ENCODE measurements around the gene COPB1. TPM values are rescaled to one million over a fixed set of nuclear protein-coding genes. Genes with fewer than 3 reads are reported as not detected.

COPB1 gene
- total RNA-seq, 2 donors from 2014 or later: 46.1 to 62.5 TPM

DNA sequence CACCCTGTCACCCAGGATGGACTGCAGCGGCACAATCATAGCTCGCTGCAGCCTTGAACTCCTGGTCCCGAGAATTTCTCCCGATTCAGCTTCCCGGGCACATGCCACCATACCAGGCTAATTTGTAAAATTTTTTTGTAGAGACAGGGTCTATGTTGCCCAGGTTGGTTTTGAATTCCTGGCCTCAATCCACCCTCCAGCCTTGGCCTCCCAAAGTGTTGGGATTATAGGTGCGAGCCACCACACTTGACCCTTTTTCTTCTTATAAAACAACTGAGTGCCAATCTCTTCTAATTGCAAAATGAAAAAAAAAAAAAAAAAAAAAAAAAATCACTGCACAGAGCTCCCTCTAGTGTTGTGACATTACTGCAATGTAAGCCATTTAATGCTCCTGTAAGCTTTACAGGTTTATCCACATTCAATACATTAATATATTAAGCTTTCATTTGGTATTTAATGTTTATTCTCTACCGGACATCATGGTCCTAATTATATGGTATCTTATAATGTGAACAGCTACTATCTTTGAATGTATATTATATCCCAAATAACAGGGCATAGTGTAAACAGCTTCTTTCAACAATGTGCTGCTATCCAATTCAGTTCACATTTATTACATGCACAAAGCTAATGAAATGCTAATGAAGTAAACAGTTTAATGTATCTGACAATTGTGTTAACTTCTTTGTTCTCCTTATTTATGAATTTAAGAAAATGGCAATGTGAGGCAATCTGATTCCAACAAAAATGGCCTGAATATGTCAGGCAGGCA is 44.6 kb downstream of the COPB1 start:
- Histone ChIP-seq H3K27me3 (no peaks in the 10 kb centered on the region), H3K27ac (peak overlapping the region in 1 of 4 donors; percentile 2), H3K9me3 (no peaks in the 10 kb centered on the region), H3K36me3 (replicated peaks in 1 of 2; ENCODE audit: insufficient read depth in 1 of 2, low read depth in 2 of 2) (peaks cover 6 to 18% of the 10 kb centered on the region in 2 donors), H3K4me3 (no peak overlapping the region), H3K4me1 (no peaks in the 10 kb centered on the region)
- ATAC-seq: peak; percentile 18
- 53 to 62% methylated on average over 7 of the region's 7 CpGs for WGBS, 2 donors
- no peak for DNase-seq
- intact Hi-C loops (cut with DNase I): loop anchor here (10.0 kb wide), 1 partner anchor 150 kb away; no protein-coding TSS in a partner anchor
- no peak for TF ChIP-seq POLR2A (IDR thresholded peaks at IDR 0.05)
- TF ChIP-seq, protein P1, sequence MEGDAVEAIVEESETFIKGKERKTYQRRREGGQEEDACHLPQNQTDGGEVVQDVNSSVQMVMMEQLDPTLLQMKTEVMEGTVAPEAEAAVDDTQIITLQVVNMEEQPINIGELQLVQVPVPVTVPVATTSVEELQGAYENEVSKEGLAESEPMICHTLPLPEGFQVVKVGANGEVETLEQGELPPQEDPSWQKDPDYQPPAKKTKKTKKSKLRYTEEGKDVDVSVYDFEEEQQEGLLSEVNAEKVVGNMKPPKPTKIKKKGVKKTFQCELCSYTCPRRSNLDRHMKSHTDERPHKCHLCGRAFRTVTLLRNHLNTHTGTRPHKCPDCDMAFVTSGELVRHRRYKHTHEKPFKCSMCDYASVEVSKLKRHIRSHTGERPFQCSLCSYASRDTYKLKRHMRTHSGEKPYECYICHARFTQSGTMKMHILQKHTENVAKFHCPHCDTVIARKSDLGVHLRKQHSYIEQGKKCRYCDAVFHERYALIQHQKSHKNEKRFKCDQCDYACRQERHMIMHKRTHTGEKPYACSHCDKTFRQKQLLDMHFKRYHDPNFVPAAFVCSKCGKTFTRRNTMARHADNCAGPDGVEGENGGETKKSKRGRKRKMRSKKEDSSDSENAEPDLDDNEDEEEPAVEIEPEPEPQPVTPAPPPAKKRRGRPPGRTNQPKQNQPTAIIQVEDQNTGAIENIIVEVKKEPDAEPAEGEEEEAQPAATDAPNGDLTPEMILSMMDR (IDR thresholded peaks at IDR 0.05): peak; percentile 13 to 67 (median 48)

DNA sequence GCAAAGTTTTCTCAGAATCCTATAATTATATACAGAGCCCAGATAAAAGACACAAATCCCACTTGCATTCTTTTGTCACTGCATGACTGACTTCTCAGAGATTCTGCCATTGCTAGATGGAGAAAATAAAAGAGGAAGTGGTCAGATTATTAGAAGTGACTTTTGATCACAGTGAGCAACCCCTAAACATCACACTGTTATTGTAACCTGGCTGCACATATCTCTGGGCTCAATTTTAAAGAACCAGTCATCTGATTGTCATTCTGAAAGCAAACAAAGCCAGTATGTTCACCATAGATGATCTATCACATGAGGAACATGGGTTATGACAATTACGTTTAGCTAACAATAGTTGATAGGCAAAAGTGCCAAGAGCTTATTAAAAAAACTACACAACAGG is 47.8 kb downstream of the COPB1 start:
- ATAC-seq: no peak
- intact Hi-C loops (cut with DNase I): loop anchor here (10.0 kb wide), 1 partner anchor 147 kb away; no protein-coding TSS in a partner anchor
- Histone ChIP-seq H3K27me3 (no peaks in the 10 kb centered on the region), H3K36me3 (replicated peaks in 1 of 2; ENCODE audit: insufficient read depth in 1 of 2, low read depth in 2 of 2) (peaks cover 0 to 4% of the 10 kb centered on the region in 2 donors), H3K27ac (no peak overlapping the region), H3K4me3 (no peak overlapping the region), H3K9me3 (no peaks in the 10 kb centered on the region), H3K4me1 (peaks cover 9% of the 10 kb centered on the region)
- DNase-seq: no peak
- 93 to 100% methylated on average over 1 of the region's 1 CpG for WGBS, 2 donors
- TF ChIP-seq POLR2A (IDR thresholded peaks at IDR 0.05): no peak
- TF ChIP-seq, protein P1 (IDR thresholded peaks at IDR 0.05): no peak

DNA sequence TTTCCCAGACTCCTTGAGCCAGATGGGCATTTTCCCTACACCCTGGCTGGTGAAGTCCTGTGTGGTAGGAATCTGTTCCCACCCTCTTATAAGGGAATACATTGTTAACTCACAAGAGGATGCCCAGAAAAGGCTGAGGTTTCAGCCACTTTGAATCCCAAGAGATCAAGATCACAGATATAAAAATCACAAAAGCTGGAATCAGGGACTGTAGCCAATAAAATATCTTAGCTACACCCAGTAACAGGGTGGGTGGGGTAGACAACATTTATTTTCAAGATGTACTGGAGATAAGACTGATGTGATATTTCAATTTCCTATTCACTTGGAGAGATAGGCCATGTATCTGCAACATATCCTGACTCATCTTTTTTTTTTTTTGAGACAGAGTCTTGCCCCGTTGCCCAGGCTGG is 50.3 kb downstream of the COPB1 start:
- Histone ChIP-seq H3K27me3 (no peaks in the 10 kb centered on the region), H3K4me3 (no peak overlapping the region), H3K27ac (no peak overlapping the region), H3K4me1 (peaks cover 9% of the 10 kb centered on the region), H3K36me3 (replicated peaks in 1 of 2; ENCODE audit: insufficient read depth in 1 of 2, low read depth in 2 of 2) (peaks cover 0 to 2% of the 10 kb centered on the region in 2 donors), H3K9me3 (no peaks in the 10 kb centered on the region)
- TF ChIP-seq POLR2A (IDR thresholded peaks at IDR 0.05): no peak
- TF ChIP-seq, protein P1 (IDR thresholded peaks at IDR 0.05): no peak
- WGBS, 2 donors: 75 to 81% methylated on average over 1 of the region's 1 CpG
- ATAC-seq (no peak), DNase-seq (no peak)
- intact Hi-C loops (cut with DNase I): no loop called here

DNA sequence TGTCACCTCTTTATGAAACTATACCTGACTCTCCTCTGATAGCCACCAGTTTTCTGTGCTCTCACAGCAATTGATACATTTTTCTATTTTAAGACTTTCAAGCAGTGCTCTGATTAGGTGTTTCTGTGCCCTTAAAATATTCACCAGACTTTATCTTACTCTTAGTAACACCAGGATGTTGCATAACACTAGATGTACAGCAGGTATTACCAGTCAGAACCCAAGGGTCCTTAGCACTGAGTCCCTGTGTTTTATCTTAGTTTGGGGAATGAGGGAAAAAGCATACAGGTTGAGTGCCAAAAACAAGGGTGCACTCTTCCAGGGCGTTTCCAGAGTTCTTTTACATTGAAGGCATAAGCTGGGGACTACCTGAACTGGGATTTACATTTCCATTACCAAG is 51.4 kb downstream of the COPB1 start:
- ATAC-seq (no peak), DNase-seq (no peak)
- intact Hi-C loops (cut with DNase I): no loop called here
- H3K9me3 ChIP-seq: no peaks in the 10 kb centered on the region
- H3K4me3 ChIP-seq: no peak overlapping the region
- no peaks in the 10 kb centered on the region for H3K27me3 ChIP-seq
- H3K27ac ChIP-seq: no peak overlapping the region
- WGBS, 2 donors: 52 to 78% methylated on average over 1 of the region's 1 CpG
- no peak for TF ChIP-seq POLR2A (IDR thresholded peaks at IDR 0.05)
- H3K4me1 ChIP-seq: peaks cover 9% of the 10 kb centered on the region
- H3K36me3 ChIP-seq (replicated peaks in 1 of 2; ENCODE audit: insufficient read depth in 1 of 2, low read depth in 2 of 2): peaks cover 0 to 2% of the 10 kb centered on the region in 2 donors

DNA sequence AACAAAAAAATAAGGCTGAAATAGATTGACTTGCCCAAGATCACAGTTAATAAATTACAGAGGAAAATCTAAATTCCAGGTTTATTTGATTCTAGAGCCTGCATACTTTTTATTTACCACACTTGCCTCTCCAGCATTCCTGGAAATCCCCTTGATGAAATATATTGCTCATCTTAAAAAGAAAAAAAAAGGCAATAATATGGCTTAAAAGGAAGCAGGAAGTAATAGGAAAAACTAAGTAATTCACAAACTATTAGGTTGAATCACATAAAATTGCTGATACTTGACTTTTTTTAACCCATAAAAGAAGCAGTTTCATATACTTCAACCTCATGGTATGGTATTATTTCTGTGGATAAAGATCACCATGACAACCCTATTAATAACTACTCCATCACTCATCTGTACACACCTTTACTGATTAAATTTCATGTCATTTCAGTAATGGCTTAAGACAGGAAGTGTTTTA is 52.9 kb downstream of the COPB1 start:
- intact Hi-C loops (cut with DNase I): no loop called here
- Histone ChIP-seq H3K9me3 (no peaks in the 10 kb centered on the region), H3K27me3 (no peaks in the 10 kb centered on the region), H3K36me3 (replicated peaks in 1 of 2; ENCODE audit: insufficient read depth in 1 of 2, low read depth in 2 of 2) (no peaks in the 10 kb centered on the region), H3K4me3 (no peak overlapping the region), H3K4me1 (peaks cover 9% of the 10 kb centered on the region), H3K27ac (peak overlapping the region in 2 of 4 donors; percentile 10 to 35)
- TF ChIP-seq, protein P1 (IDR thresholded peaks at IDR 0.05): no peak
- no peak for TF ChIP-seq POLR2A (IDR thresholded peaks at IDR 0.05)
- DNase-seq (no peak), ATAC-seq (no peak)
